GM18499 (cell line): ENCODE data around the gene PEAR1.
"Not testable (repeated sequence)": the region's sequence is repeated elsewhere in the genome, so short reads cannot be mapped to it uniquely, and the experiment has no call there.

Experiments
- ATAC-seq: cut with Tn5 transposase; IDR thresholded peaks from one replicate; pipeline ENCODE4 v1.9.1; 2021; ENCODE audit warnings: moderate number of reproducible peaks; ENCODE audit not compliant: insufficient read depth, unreplicated experiment

Gene PEAR1

DNA sequence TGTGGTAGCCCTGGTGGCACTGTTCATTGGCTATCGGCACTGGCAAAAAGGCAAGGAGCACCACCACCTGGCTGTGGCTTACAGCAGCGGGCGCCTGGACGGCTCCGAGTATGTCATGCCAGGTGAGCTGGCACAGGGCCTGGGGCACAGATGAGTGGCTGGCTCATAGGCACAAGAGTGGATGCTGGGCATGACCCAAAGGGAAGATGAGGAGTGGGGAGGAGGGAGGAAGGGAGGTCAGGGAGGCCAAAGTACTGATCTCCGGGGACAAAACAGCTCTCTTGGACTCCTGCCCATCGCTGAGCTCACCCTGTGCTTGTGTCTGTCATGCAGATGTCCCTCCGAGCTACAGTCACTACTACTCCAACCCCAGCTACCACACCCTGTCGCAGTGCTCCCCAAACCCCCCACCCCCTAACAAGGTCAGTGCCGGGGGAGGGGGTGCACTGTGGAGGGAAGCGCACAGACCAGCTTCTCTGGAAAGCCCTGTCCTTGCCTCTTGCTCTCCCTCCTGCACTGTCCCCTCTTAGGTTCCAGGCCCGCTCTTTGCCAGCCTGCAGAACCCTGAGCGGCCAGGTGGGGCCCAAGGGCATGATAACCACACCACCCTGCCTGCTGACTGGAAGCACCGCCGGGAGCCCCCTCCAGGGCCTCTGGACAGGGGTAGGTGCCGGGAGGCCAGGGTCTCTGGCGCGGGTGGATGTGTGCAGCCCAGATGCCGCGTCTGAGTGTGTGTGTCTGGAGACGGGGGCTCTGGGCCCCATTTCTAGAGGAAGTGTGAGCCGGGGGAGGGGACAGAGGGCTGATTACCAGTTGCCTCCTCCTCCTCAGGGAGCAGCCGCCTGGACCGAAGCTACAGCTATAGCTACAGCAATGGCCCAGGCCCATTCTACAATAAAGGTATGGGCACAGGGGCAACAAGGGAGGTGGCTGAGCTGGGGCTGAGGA, 19.6 kb downstream of the PEAR1 start:
- no peak for ATAC-seq

DNA sequence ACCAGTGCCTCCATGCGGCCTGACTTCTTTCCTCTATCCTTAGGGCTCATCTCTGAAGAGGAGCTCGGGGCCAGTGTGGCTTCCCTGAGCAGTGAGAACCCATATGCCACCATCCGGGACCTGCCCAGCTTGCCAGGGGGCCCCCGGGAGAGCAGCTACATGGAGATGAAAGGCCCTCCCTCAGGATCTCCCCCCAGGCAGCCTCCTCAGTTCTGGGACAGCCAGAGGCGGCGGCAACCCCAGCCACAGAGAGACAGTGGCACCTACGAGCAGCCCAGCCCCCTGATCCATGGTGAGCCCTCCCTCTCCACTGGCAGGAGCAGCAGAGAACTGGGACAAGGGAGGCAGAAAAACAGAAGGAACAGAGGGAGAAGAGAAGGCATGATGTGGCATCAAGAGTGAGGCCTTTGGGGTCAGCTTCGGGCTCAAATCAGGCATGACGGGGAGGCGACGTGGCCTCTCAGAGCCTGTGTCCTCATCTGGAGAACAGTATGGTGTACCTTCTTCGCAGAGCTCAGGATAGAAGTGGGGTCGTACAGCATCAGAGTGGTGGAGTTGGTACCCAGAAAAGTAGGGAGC, 20.4 kb downstream of the PEAR1 start:
- no peak for ATAC-seq

DNA sequence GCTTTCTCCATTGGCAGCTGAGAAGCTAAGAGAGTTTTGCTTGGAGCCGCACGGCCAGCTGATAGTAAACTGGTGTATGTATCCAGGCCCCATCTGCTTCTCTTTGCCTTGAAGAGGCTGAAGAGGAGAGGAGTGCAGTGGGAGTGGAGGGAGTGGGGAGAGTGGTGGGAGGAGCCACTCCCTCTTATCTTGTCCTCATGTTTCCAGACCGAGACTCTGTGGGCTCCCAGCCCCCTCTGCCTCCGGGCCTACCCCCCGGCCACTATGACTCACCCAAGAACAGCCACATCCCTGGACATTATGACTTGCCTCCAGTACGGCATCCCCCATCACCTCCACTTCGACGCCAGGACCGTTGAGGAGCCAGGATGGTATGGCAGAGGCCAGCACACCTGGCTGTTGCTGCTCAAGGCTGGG, 20.9 kb downstream of the PEAR1 start:
- no peak for ATAC-seq

DNA sequence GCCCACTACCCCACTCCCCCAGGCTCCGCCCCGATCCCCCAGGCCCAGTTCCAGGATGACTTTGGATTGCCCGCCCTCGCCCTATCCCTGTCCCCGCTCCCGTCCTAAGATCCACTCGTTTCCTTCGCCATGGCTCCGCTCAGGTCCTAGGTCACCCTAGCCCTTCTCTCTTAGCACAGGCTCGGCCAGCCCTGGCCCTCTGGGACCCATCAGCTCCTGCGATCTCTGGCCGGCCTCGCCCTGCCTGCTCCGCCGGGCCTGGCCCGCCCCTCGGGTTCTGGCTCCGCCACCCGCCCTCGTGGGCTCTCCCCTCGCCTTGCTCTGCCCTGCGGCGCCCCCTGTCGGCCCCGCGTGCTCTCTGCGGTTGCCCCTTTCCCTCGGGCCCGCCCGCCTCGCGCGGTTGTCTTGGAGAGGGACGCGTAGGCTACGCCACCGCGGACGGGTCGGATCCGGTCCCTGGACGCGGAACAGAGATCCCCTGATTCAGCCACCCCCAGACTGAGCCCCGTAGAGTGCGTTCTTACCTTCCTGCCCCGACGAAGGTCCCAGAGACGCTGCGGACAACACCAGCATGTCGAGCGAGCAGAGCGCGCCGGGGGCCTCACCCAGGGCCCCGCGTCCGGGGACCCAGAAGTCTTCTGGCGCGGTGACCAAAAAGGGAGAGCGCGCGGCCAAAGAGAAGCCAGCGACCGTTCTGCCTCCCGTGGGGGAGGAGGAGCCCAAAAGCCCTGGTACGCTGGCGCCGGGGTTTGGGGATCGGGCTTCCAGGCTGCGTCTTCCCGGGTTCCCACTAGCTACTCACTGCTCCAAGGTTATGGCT, 26.9 kb downstream of the PEAR1 start, which contains the start of gene LRRC71:
Gene LRRC71, plus strand, starts transcription at position 400 of the 820 bp plus-strand sequence. Its CDS starts 172 bp downstream, at position 572.
- ATAC-seq, result no peak

- no peak for ATAC-seq
These were observed 27.6 kb downstream of the PEAR1 start for GRCh38 chr1:156921053-156921529.

DNA sequence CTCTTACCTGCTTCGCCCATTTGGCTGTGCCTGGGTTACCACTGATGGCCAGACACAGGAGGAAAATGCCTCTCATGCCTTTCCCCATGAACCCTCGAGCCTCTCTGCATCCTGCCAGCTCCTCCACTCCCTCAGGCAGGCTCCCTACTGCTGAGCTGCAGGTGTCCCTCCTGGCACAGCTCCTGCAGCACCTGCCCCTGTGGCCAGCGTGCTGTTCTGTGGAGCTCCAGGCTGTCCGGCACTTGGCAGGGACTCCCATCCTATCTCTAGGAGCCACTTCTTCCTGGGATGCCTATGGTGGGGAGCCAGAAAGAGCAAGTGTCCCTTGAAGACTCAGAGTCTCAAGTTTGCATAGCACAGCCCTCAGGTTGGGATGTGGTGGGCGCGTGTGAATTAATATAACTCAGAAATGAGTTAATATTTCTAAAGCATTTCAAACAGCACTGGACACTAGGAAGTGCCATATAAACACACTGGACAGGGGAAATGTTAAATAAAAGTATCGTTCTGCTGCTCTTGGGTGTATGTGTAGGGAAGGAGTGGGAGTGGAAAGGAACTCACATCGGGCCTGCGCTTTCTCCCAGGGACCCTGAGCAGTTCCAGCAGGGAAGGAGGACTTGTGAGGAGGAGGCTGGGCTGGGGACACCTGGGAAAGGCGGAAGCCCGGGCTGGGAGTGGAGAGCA, 29.6 kb downstream of the PEAR1 start:
- no peak for ATAC-seq

DNA sequence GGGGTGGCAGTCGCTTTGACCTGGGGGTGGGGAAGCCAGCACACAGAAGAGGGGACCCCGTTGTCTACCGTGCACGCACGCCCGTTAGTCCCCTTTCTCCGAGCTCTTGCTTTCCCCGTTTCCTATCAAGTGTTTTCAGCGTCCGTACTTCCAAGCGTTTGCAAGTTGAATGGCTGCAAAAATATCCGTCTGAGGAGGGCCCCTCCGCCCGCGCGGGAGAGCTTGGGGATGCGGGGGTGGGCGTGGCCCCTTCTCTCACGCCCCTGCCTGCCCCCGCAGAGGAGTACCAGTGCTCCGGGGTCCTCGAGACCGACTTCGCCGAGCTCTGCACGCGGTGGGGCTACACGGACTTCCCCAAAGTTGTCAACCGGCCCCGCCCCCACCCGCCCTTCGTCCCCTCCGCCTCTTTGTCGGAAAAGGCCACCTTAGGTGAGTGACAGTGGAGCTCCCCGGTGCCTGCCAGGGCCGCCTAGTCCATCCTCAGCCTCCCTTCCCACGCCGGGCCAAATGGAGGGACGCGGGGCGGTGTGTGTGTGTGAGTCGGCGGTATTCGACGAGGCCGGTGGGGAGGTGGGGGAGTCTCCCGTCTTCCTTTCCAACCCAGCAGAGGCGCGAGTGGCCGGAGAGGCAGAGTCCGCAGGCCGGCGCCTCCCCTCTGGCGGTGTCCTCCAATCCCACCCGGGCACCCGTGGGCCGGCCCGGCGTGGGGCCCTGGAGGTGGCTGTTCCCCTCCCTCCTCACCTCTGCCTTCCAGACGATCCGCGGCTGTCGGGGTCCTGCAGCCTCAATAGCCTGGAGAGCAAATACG, 30.4 kb downstream of the PEAR1 start:
- ATAC-seq, result no peak

GRCh38 chr1:156924478-156925153, 31.1 kb downstream of the PEAR1 start:
- no peak for ATAC-seq

- ATAC-seq, result no peak
These were observed 31.9 kb downstream of the PEAR1 start for GRCh38 chr1:156925154-156926010.

GRCh38 chr1:156926175-156926574, 32.7 kb downstream of the PEAR1 start:
- ATAC-seq, result no peak

GRCh38 chr1:156926695-156927094, 33.2 kb downstream of the PEAR1 start:
- ATAC-seq, result not testable (repeated sequence)

DNA sequence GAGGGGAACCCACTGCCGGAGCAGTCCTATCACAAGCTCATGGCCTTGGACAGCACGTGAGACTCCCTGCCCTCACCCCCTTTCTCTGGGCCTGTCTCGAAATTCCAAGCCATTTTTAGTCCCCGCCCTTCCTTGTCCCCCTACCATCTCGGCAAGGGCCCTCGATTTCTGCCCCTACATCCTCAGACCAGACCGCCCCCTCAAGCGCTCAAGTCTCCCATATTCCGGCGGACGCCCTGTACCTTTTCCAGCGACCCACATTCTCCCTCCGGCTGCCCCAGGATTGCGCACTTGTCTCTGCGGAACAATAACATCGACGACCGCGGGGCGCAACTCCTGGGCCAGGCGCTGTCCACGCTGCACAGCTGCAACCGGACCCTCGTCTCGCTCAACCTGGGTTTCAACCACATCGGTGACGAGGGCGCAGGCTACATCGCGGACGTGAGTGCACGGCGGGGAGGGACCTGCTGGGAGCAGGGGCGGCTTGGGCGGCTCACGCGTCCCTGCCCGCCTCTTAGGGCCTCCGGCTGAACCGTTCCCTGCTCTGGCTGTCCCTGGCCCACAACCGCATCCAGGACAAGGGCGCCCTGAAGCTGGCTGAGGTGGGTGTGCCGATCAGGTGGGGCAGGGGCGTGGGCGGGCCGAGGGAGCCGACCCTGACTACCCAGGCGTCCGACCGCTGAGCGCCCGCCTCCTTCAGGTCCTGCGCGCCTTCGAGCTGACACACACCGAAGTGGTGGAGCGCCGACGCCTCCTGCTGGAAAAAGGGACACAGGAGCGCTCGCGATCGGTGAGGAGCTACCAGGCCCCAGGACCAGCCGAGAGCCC, 33.9 kb downstream of the PEAR1 start:
- ATAC-seq, result no peak

- ATAC-seq, result no peak
These were observed 34.6 kb downstream of the PEAR1 start for GRCh38 chr1:156928043-156928602.

DNA sequence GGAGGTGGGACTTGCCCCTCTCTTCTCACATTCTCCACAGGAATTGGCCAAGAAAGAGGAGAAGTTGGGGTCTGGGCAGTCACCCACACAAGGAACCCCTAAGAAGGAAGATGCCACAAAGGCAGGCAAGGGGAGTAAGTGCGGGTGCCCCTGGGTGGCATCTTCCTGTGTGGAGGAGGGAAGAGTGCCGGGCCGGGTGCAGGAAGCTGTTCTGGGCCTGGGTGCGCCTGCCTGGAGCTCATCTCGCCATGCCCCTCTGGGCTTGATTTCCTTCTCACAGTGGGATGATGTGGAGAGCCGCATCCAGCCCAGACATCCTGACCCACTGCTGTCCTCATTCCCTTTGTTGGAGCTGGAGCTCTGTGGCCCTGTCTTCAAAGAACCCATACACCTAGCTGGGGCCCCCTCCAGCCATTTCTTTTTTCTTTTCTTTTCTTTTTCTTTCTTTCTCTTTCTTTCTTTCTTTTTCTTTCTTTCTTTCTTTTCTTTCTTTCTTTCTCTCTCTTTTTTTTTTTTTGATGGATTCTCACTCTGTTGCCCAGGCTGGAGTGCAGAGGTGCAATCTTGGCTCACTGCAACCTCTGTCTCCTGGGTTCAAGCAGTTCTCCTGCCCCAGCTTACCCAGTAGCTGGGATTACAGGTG, 36.2 kb downstream of the PEAR1 start:
- ATAC-seq, result no peak

DNA sequence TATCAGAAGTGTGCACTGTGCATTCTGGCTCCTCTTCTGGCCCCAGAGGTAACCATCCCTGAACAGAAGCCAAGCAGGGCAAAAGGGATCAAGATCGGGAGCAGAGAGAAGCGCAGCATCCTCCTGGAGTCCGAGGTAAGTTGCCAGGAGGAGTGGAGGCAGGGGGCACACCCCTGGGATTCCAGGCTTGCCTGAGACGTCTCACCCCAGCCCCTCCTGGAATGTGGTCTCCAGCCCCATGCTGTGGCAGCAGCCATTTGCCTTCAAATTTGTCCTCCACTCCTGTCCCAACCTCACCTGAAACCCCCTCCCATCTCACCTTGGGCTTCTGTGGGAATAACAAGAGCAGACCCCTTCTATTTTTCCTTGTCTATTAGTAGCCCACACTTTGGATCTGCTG, 37.0 kb downstream of the PEAR1 start:
- no peak for ATAC-seq
